ENCODE data around the gene DTD1. TPM values are rescaled to one million over a fixed set of nuclear protein-coding genes. Genes with fewer than 3 reads are reported as not detected.
A peak's percentile ranks its signal among the peaks of the same experiment; 100 is the strongest.

Gene DTD1
- total RNA-seq, 1 donor from 2014 or later = 29.8 TPM

- Mint-ChIP-seq H3K4me1 (ENCODE audit: unreplicated experiment) (peaks cover 13% of the 10 kb centered on the region), H3K27me3 (no peaks in the 10 kb centered on the region), H3K36me3 (peaks cover 8% of the 10 kb centered on the region), H3K4me3 (no peak overlapping the region), H3K27ac (no peak overlapping the region), H3K9me3 (no peaks in the 10 kb centered on the region)
- no peak for DNase-seq (ENCODE audit: extremely low spot score, unreplicated experiment)
- no peak for TF ChIP-seq CTCF (conservative IDR thresholded peaks at IDR 0.05)
Observed at GRCh38 chr20:18712131-18712530, 124.3 kb downstream of the DTD1 start.

- Mint-ChIP-seq H3K27me3 (no peaks in the 10 kb centered on the region), H3K4me1 (ENCODE audit: unreplicated experiment) (peaks cover 13% of the 10 kb centered on the region), H3K9me3 (no peaks in the 10 kb centered on the region), H3K27ac (peak overlapping the region; percentile 13), H3K4me3 (no peak overlapping the region), H3K36me3 (peaks cover 8% of the 10 kb centered on the region)
- no peak for DNase-seq (ENCODE audit: extremely low spot score, unreplicated experiment)
- TF ChIP-seq CTCF (conservative IDR thresholded peaks at IDR 0.05) = peak; percentile 49
Observed at GRCh38 chr20:18712882-18713281, 125.0 kb downstream of the DTD1 start.

- H3K9me3 Mint-ChIP-seq = peaks cover 10% of the 10 kb centered on the region
- H3K27me3 Mint-ChIP-seq = no peaks in the 10 kb centered on the region
- TF ChIP-seq CTCF (conservative IDR thresholded peaks at IDR 0.05) = no peak
- no peak overlapping the region for H3K4me3 Mint-ChIP-seq
- H3K27ac Mint-ChIP-seq = no peak overlapping the region
- peaks cover 10% of the 10 kb centered on the region for H3K36me3 Mint-ChIP-seq
- H3K4me1 Mint-ChIP-seq (ENCODE audit: unreplicated experiment) = peaks cover 13% of the 10 kb centered on the region
- no peak for DNase-seq (ENCODE audit: extremely low spot score, unreplicated experiment)
Observed at GRCh38 chr20:18715564-18715963, 127.7 kb downstream of the DTD1 start.

GRCh38 chr20:18717062-18717461 lies 129.2 kb downstream of the DTD1 start:
- Mint-ChIP-seq H3K9me3 (peaks cover 10% of the 10 kb centered on the region), H3K27me3 (no peaks in the 10 kb centered on the region), H3K27ac (no peak overlapping the region), H3K4me3 (no peak overlapping the region), H3K36me3 (peaks cover 15% of the 10 kb centered on the region), H3K4me1 (ENCODE audit: unreplicated experiment) (peaks cover 10% of the 10 kb centered on the region)
- no peak for DNase-seq (ENCODE audit: extremely low spot score, unreplicated experiment)
- no peak for TF ChIP-seq CTCF (conservative IDR thresholded peaks at IDR 0.05)

GRCh38 chr20:18718129-18718528 lies 130.3 kb downstream of the DTD1 start:
- peaks cover 14% of the 10 kb centered on the region for H3K36me3 Mint-ChIP-seq
- TF ChIP-seq CTCF (conservative IDR thresholded peaks at IDR 0.05) = no peak

GRCh38 chr20:18719426-18719825 lies 131.6 kb downstream of the DTD1 start:
- Mint-ChIP-seq H3K4me3 (no peak overlapping the region), H3K27me3 (no peaks in the 10 kb centered on the region), H3K27ac (no peak overlapping the region), H3K4me1 (ENCODE audit: unreplicated experiment) (no peaks in the 10 kb centered on the region), H3K9me3 (peaks cover 10% of the 10 kb centered on the region), H3K36me3 (peaks cover 7% of the 10 kb centered on the region)
- TF ChIP-seq CTCF (conservative IDR thresholded peaks at IDR 0.05) = no peak
- DNase-seq (ENCODE audit: extremely low spot score, unreplicated experiment) = no peak

More at GRCh38 chr20:18718129-18718528, 130.3 kb downstream of the DTD1 start:
- H3K27me3 Mint-ChIP-seq = no peaks in the 10 kb centered on the region
- H3K4me1 Mint-ChIP-seq (ENCODE audit: unreplicated experiment) = peaks cover under 1% of the 10 kb centered on the region
- no peak overlapping the region for H3K4me3 Mint-ChIP-seq
- peaks cover 10% of the 10 kb centered on the region for H3K9me3 Mint-ChIP-seq
- DNase-seq (ENCODE audit: extremely low spot score, unreplicated experiment) = no peak
- H3K27ac Mint-ChIP-seq = no peak overlapping the region

Measured in type B pancreatic cell (in vitro differentiated cells).